H54 (cell line): Measurements from ENCODE around the gene APC2.
A peak's percentile ranks its signal among the peaks of the same experiment; 100 is the strongest.
"Not testable (repeated sequence)": the region's sequence is repeated elsewhere in the genome, so short reads cannot be mapped to it uniquely, and the experiment has no call there.

Source experiments
- DNase-seq: peaks from one replicate; pipeline ENCODE4 v3.0.0; 2011; ENCODE audit warnings: low spot score, mixed read lengths; ENCODE audit not compliant: insufficient read length
- FAIRE-seq: peaks from 3 replicates; lab custom pipeline; 2011; peaks lifted over from hg19 to GRCh38; lab: Jason Lieb, UNC
- POLR2A ChIP-seq: IDR thresholded peaks from 2 replicates; pipeline ENCODE4 v1.6.1; 2011; ENCODE audit warnings: low read depth, mild to moderate bottlenecking, low read length

Gene APC2

DNA sequence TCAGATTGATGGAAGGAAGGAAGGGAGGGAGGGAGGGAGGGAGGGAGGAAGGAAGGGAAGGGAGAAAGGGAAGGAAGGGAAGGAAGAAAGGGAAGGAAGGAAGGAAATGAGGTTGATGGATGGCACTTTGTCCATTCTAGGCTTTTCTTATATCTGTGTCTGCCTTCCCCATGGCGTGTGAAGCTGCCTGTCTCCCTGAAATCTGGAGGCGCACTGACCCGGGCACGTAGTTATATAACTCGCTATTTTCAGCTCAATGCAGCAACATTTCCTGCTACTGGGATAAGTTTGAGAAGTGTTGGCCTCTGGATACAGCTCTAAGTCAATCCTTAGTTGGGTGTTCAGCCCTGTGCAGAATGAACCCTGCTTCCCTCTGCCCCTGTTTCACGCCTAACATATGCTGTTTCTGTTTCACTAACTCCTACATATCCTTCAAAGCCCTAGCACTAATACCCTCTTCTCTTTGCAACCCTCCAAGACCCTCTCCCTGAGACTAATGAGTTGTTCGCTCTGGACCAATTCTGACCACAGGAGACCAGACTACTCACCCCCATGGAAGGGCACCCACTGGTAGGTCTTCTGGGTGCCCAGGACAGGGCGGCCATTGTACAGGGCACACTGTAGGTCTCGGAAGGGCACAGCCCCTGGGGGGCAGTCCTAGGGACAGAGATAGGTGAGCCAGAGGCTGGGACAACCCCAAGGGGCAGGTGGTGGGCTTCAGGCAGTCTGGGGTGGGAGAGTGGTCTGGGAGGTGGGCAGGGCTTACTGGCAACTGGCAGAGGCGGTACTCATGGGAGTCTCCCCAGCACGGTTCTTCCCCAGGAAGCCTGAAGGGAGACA is 59.9 kb downstream of the APC2 start:
- DNase-seq (no peak), FAIRE-seq (no peak)
- TF ChIP-seq POLR2A: no peak

DNA sequence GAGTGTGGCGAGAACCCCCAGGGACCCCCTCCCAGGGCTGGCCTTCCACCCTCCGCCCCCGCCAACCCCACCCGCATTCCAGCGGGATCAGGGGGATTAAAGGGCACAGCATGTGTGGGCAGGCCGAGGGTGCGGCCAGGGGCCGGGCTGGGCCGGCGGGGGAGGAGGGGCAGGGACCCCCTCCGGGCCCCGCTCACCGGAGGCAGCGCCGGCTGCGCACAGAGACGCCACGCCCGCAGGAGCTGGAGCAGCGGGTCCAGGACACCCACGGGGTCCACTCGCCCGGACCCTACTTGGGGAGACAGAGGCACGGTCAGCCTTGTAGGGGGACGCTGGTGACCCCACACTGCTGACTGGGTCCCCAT is 60.5 kb downstream of the APC2 start:
- DNase-seq (no peak), FAIRE-seq (no peak)

DNA sequence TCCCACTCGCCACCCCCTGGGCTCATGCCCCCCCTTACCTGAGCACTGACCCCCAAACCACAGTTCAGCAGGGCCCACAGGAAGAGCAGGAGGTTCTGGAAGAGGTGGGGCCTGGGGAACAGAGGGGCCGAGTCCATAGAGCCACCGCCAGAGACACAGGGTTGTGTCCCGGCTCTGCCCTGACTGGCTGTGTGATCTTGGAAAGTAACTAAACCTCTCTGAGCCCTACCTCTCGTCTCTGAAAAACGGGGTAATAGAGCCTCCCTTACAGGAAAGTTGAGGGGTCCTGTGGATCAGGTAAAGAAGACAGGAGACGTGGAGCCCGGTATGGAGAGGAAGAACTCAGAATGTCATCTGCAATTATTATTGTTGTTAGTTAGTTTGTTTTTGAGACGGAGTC is 60.9 kb downstream of the APC2 start:
- FAIRE-seq: no peak
- no peak for TF ChIP-seq POLR2A
- DNase-seq: no peak

More for the DNA sequence above, 60.5 kb downstream of the APC2 start:
- no peak for TF ChIP-seq POLR2A

DNA sequence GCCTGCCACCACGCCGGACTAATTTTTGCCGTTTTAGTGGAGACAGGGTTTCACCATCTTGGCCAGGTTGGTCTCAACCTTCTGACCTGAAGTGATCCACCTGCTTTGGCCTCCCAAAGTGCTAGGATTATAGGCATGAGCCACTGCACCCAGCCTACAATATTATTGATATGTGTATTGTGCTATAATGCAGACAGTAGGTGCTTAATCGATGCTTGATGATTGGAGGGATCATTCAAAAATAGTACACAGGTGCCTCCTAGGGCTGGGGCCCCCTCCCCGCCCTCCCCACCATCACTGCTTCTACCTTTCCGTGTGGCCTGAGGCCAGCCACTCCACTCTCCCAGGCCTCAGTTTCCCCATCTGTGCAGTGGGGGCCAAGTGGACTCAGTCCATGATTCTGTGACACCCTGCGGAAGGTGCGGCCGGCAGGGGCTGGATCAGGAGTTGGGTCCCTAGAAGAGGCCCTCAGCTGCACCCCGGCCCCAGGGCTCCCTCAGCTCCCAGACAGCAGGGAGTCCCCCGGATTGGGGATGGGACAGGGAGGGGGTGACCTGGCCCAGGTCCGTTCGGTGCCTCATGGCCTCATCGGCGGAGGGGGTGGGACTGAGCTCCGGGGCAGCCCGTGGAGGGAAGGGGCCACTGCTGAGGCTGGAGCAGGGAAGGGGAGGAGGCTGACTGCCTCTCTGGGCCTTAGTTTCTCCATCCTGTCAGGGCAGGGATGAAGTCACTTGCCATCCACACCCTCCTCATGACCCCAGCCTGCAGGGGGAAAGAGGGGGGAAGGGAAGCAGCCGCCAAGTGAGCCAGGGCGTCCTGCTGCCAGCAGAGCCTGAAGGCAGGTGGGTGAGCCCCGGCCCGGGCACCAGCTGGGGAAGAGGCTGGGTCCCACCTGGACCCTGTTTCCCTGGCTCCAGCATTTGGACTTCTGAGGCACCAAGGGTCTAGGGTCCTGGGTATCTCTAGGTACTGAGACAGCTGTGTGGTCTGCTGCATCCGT is 61.7 kb downstream of the APC2 start:
- FAIRE-seq: no peak
- TF ChIP-seq POLR2A: no peak
- DNase-seq: no peak

DNA sequence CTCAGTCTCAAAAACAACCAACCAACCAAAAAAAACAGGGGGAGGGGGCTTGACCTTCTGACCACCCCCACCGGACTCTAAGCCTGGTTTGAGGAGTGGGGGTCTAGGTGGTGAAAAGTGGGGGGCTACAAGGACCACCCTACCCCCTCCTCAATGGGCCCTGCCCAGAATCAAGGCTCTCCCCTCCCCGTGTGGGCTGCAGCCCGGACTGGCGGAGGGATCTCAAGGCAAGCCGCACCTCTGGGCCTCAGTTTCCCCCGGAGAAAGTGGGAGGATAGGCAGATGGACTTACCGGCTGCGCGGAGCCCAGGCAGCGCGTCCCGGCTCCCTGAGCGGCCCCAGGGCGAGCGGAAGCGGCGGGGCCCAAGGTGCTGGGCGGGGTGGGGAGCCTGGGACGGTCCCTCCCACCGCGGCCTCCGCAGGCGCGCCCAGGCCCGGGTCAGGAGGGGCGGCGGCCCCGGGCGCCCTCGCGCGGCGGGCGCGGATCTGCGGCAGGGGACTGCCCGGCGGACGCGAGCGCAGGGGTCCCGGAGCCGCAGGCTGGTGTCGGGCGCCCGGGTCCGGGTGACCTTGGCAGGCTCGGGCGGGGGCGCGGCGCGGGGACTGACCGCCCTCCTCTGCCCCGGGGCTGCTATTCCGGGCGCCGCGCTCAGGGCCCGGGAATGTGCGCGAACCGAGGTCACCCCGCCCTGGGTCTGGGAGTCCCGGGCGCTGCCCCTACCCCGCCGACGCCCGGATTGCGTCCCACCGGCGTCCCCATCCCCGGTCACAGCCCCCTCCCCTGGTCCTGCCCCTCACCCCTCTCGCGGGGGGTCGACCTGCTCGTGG is 63.0 kb downstream of the APC2 start, which contains the start of gene ADAMTSL5:
TSS of gene ADAMTSL5 (minus strand) at position 349 of the 828 bp plus-strand sequence. CDS start 2,076 bp downstream, outside the sequence.
- FAIRE-seq: no peak

DNA sequence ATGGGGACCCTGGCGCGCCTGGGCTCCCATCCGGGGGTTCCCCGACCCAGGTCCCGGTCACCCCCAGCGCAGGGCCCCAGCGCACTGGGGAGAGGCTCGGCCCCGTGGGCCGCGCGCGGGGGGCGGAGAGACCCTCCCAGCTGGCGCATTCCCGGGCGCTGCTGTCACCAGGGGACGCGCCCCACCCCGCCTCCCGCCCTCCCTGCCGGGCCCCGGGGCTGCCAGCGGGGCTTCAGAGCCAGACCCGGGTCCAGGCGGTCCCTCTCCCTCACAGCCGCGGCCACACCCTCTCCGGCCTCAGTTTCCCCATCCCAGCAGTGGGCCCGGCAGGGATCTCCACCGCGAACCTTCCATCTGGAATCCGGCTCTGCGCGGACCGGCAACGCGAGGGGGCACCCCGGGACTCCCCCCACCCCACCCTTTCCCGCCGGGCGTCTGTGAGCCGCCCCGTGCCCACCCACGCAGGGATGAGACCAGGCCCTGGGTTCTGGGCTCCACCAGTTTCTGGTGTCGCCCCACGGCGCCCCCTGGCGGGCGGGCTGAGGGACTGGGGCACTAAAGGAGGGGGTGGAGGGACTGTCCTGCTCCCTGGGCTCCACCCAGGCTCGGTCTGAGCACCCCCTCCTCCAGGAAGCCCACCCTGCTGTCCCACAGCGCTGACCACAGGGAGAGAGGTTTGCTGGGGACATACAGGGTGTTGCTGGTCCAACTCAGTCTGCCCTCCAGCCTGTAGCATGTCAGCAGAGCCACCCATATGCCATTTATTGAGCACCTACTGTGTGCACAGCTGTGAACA is 63.8 kb downstream of the APC2 start:
- DNase-seq (peak; percentile 79), FAIRE-seq (no peak)
- TF ChIP-seq POLR2A: no peak

More for the DNA sequence above, 63.0 kb downstream of the APC2 start, which contains the start of gene ADAMTSL5:
- peak; percentile 79 for TF ChIP-seq POLR2A
- DNase-seq: peak; percentile 86

DNA sequence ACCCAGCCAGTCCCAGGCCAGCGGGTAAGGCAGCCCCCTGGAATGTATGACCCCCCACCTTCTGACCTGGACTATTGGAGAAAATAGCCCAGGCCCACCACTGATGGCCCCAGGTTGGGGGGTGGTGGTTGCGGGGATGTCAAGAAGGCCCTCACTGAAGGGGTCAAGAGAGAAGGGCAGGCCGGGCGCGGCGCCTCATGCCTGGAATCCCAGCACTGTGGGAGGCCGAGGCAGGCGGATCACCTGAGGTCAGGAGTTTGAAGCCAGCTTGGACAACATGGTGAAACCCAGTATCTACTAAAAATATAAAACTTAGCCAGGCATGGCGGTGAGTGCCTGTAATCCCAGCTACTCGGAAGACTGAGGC is 64.4 kb downstream of the APC2 start:
- TF ChIP-seq POLR2A: no peak
- DNase-seq: no peak
- no peak for FAIRE-seq

DNA sequence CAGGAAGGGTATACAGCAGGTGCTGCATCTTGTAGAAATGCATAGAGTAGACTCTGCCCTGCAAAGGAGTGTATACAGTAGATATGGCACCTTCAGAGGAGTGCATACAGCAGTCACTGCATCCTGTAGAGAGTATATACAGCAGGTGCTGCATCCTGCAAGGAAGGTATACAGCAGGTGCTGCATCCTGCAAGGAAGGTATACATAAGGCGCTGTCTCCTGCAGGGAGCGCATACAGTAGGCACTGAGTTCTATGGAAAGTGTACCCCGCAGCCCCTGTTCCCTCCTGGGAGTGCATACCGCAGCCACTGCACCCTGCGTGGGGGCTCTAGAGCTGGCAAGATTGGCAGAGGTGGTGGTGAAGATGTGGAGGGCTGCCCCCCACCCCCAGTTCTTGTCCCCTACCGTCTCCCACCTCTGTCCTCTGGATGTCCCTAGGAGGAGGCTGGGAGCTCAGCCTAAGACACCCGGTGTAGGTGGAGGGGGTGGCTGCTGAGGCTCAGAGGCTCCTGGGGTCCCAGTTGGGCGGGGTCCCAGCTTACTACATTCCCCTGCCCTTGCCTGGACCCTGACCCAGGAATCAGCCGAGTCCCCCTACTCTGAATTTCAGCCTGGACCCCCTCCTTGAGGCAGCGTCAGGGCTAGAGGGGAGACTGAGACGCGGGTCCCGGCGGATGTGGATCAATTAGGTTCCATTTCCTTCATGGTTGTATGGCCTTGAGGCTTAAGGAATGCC is 65.2 kb downstream of the APC2 start:
- no peak for DNase-seq

DNA sequence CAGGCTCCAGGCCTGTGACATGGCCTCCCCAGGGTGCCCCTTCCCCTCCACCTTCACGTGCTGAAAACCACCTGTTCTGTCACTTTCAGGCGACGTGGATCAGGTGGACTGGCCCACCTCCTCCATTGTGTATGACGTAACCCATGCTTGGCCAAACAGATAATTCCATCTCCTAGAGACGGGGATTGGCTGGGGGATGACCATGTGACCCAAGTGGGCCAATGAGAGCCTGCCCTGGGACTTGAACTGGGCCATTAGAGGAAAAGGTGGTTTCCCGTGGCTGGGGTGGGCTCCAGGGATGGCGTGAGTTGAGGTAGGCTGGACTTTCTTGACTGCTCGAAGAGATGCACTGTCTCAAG is 66.5 kb downstream of the APC2 start:
- FAIRE-seq (no peak), DNase-seq (no peak)
- TF ChIP-seq POLR2A: no peak

More for the DNA sequence above, 65.2 kb downstream of the APC2 start:
- TF ChIP-seq POLR2A: no peak
- FAIRE-seq: no peak

DNA sequence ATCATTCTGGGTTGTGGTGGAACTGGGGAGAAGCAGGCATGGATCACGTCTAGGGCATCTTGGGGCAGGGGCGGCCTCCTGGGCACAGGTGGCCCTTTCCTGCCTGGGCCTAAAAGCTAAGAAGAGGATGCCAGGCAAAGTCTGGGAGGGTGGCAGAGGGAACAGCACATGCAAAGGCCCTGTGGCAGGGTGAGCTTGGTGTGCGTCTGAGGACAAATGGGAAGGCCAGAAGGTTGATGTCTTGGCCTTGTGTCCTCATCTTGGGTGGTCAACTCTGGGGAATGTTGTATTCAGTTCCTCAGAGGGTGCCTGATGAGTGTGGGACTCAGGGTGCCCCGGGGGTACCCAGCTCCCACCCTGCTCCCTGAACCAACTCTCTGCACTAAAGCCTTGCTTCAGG is 68.5 kb downstream of the APC2 start:
- FAIRE-seq (no peak), DNase-seq (no peak)
- TF ChIP-seq POLR2A: no peak

DNA sequence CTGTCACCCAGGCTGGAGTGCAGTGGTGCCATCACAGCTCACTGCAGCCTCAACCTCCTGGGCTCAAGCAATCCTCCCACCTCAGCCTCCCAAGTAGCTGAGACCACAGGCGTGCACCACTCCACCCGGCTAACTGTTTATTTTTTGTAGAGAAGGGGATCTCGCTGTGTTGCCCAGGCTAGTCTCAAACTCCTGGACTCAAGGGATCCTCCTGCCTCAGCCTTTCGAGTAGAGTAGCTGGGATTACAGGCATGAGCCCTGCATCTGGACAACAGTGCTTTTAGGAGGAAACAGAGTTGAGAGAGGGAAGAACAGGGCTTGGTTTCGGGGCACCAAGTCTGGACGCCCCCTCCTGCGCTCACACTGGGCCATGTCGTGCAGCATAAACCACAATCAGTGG is 69.9 kb downstream of the APC2 start:
- not testable (repeated sequence) for FAIRE-seq, DNase-seq

DNA sequence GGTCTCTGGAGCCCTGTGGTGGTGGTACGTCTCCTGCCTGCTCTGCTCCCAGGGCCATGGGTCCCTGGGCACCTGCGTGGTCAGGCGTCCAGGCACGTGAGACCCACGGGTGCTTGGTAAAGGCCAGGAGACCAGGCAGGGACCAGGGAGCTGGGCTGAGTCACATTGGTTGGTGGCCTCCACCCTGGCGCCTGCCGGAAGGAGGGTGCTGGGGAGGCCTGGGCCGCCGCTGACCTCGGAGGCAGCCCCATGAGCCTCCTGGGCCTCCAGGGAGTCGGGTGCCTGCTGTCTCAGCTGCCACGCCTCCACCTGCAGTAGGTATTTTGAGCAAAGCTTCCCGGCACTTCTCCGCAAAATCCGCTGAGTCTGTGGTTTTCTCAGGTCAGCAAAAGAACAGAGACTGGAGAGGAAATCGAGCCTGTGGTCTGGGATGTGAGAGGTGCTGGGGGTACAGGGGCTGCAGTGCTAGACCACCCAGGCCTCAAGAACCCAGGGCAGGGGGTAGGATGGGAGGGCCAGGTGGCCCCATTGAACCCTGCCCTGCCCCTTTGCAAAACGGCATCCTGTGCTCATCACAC is 70.4 kb downstream of the APC2 start:
- DNase-seq: peak; percentile 48
- TF ChIP-seq POLR2A: no peak
- no peak for FAIRE-seq
